ENCODE data around the gene TM7SF3.

GRCh38 chr12:26961803-26962202 is 52.4 kb downstream of the TM7SF3 start:
- no peak for TF ChIP-seq CTCF (IDR thresholded peaks at IDR 0.05)
- TF ChIP-seq POLR2AphosphoS5 (IDR thresholded peaks at IDR 0.05): no peak
- TF ChIP-seq EP300 (IDR thresholded peaks at IDR 0.05): no peak
- TF ChIP-seq POLR2A (IDR thresholded peaks at IDR 0.05): no peak
